Natural killer cell (primary cell): ENCODE results near the gene MTOR. TPM values are rescaled to one million over a fixed set of nuclear protein-coding genes. Genes with fewer than 3 reads are reported as not detected.
"Not testable (repeated sequence)": the region's sequence is repeated elsewhere in the genome, so short reads cannot be mapped to it uniquely, and the experiment has no call there.

Source experiments
- ATAC-seq, 3 donors: fragments of 150-1000 bp in 2 of 3; fragments of 200-7000 bp in 1 of 3; cut with Tn5 transposase; 1 replicate in 1 of 3; 2 replicates in 2 of 3; pipeline ENCODE4 v1.10.0; 2021; ENCODE audit warnings: mild to moderate bottlenecking in 2 of 3, moderate library complexity in 2 of 3
- DNase-seq, 2 donors: peaks; one replicate each; pipeline versions ENCODE4 v3.0.0 to v3.0.0-alpha.2; 2013 to 2021; ENCODE audit warnings: mixed read lengths in 1 of 2
- H3K27ac ChIP-seq: one replicate; pipeline ENCODE4 v1.5.1; 2013; ENCODE audit warnings: mild to moderate bottlenecking, low read length
- H3K27me3 ChIP-seq: one replicate; pipeline ENCODE4 v1.6.1; 2013; ENCODE audit warnings: low read length; ENCODE audit not compliant: control insufficient read depth, insufficient read depth
- H3K36me3 ChIP-seq: one replicate; pipeline ENCODE4 v1.6.1; 2013; ENCODE audit warnings: low read length; ENCODE audit not compliant: control insufficient read depth, insufficient read depth
- H3K4me1 ChIP-seq: one replicate; pipeline ENCODE4 v1.6.1; 2013; ENCODE audit warnings: low read length; ENCODE audit not compliant: control insufficient read depth, insufficient read depth
- H3K4me3 ChIP-seq: one replicate; pipeline ENCODE4 v1.5.1; 2013; ENCODE audit warnings: low read length
- H3K9me3 ChIP-seq: one replicate; pipeline ENCODE4 v1.6.1; 2013; ENCODE audit warnings: low read length; ENCODE audit not compliant: control insufficient read depth, insufficient read depth
- H3K27ac Mint-ChIP-seq, 2 donors: one replicate each; pipeline ENCODE4 v1.8.0; 2022; ENCODE audit warnings: mild to moderate bottlenecking in 2 of 2, mixed read lengths in 2 of 2, moderate library complexity in 1 of 2
- H3K27me3 Mint-ChIP-seq, 2 donors: one replicate each; pipeline ENCODE4 v1.8.0; 2022; ENCODE audit warnings: low read depth in 2 of 2, mixed read lengths in 2 of 2
- H3K36me3 Mint-ChIP-seq: one replicate; pipeline ENCODE4 v1.8.0; 2022; ENCODE audit warnings: mixed read lengths
- H3K4me1 Mint-ChIP-seq, 2 donors: one replicate each; pipeline ENCODE4 v1.8.0; 2022; ENCODE audit warnings: mixed read lengths in 2 of 2
- H3K4me3 Mint-ChIP-seq: one replicate; pipeline ENCODE4 v1.8.0; 2022; ENCODE audit warnings: mild to moderate bottlenecking, moderate library complexity, mixed read lengths
- H3K9me3 Mint-ChIP-seq, 2 donors: one replicate each; pipeline ENCODE4 v1.8.0; 2022; ENCODE audit warnings: mixed read lengths in 2 of 2
- WGBS: methylation state at CpG from one replicate; pipeline ENCODE4 v1.1.7; 2013; ENCODE audit warnings: missing lambda C conversion rate; ENCODE audit not compliant: insufficient coverage; 5-methylcytosine and 5-hydroxymethylcytosine counted together
- intact Hi-C: fragments of 100-400 bp; cut with micrococcal nuclease; formaldehyde crosslinking; loops from one replicate; pipeline ENCODE4 v1.14.2; 2022
- total RNA-seq, 4 donors: library from RNA; stranded (reverse); fragments of 120-200 nt in 1 of 4; gene quantifications; one replicate each; pipeline versions ENCODE4 v1.2.3 to v1.2.4, GENCODE V29; 2013 to 2022
- TF ChIP-seq, protein P1 (sequence below): fragments of 200-600 bp; IDR thresholded peaks from one replicate; pipeline ENCODE4 v1.8.0; 2022; ENCODE audit warnings: antibody characterized with exemption

Gene MTOR
- total RNA-seq, 3 donors from 2014 or later (not counting 1 experiment from before 2014, with no cell fraction given), result 42.7 to 54.6 (median 43.7) TPM

DNA sequence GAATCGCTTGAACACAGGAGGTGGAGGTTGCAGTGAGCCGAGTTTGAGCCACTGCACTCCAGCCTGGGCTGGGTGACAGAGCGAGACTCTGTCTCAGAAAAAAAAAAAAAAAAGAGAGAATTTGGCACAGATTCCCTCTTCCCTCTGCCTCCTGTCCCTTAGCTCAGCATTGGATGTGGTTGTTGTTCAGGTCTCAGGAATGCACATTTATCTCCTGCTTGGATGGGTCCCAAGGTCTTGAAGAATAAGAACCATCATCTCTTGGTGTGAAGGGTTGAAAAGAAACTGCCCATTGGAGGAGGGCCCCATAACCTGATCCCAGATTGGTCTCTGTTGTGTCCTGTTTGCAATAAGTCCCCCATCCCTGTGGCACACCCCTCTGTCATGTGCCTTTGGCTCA lies 45.5 kb upstream of the MTOR start:
- Mint-ChIP-seq H3K4me1 (peaks cover 7 to 9% of the 10 kb centered on the region in 2 donors), H3K27ac (no peak overlapping the region), H3K4me3 (no peak overlapping the region), H3K27me3 (peaks cover 0 to 2% of the 10 kb centered on the region in 2 donors), H3K9me3 (no peaks in the 10 kb centered on the region), H3K36me3 (no peaks in the 10 kb centered on the region)
- ATAC-seq (no peak), DNase-seq (no peak)
- no peaks in the 10 kb centered on the region for H3K36me3 ChIP-seq
- no peak overlapping the region for H3K4me3 ChIP-seq
- H3K27ac ChIP-seq, result no peak overlapping the region
- no peaks in the 10 kb centered on the region for H3K27me3 ChIP-seq
- WGBS, result 100% methylated on average over 2 of the region's 3 CpGs
- intact Hi-C loops, result no loop called here
- H3K9me3 ChIP-seq, result no peaks in the 10 kb centered on the region
- peaks cover 5% of the 10 kb centered on the region for H3K4me1 ChIP-seq
- TF ChIP-seq, protein P1, sequence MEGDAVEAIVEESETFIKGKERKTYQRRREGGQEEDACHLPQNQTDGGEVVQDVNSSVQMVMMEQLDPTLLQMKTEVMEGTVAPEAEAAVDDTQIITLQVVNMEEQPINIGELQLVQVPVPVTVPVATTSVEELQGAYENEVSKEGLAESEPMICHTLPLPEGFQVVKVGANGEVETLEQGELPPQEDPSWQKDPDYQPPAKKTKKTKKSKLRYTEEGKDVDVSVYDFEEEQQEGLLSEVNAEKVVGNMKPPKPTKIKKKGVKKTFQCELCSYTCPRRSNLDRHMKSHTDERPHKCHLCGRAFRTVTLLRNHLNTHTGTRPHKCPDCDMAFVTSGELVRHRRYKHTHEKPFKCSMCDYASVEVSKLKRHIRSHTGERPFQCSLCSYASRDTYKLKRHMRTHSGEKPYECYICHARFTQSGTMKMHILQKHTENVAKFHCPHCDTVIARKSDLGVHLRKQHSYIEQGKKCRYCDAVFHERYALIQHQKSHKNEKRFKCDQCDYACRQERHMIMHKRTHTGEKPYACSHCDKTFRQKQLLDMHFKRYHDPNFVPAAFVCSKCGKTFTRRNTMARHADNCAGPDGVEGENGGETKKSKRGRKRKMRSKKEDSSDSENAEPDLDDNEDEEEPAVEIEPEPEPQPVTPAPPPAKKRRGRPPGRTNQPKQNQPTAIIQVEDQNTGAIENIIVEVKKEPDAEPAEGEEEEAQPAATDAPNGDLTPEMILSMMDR, result no peak

DNA sequence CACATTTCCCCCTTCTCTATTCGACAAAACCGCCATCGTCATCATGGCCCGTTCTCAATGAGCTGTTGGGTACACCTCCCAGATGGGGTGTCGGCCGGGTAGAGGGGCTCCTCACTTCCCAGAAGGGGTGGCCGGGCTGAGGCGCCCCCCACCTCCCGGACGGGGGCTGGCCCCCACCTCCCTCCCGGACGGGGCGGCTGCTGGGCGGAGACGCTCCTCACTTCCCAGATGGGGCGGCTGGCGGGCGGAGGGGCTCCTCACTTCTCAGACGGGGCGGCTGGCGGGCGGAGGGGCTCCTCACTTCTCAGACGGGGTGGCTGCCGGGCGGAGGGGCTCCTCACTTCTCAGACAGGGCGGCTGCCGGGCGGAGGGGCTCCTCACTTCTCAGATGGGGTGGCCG lies 43.2 kb upstream of the MTOR start:
- H3K9me3 Mint-ChIP-seq, H3K27ac Mint-ChIP-seq, H3K4me1 Mint-ChIP-seq, H3K36me3 Mint-ChIP-seq, H3K27ac ChIP-seq, DNase-seq, intact Hi-C loops, H3K36me3 ChIP-seq, H3K4me1 ChIP-seq, H3K4me3 ChIP-seq, H3K4me3 Mint-ChIP-seq, H3K27me3 ChIP-seq, H3K9me3 ChIP-seq, ATAC-seq, H3K27me3 Mint-ChIP-seq: not testable (repeated sequence)
- 91% methylated on average over 22 of the region's 29 CpGs for WGBS

DNA sequence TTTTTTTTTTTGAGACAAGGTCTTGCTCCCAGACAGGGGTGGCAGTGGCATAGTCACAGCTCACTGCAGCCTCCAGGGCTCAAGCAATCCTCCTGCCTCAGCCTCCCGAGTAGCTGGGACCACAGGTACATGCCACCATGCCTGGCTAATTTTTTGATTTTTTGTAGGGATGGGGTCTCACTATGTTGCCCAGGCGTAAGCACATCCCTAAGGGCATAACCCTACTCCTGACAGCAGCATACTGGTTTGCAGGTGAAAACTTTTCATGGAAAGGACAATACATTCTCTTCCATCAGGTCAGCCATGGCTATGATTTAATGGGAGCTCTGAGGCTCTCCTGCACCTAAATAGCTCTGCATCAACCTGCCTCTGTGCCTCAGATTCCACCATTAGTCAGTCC lies 40.0 kb upstream of the MTOR start:
- H3K9me3 Mint-ChIP-seq, result no peaks in the 10 kb centered on the region
- WGBS, result 81% methylated on average over 2 of the region's 2 CpGs
- H3K4me3 Mint-ChIP-seq, result no peak overlapping the region
- DNase-seq, result no peak
- intact Hi-C loops, result no loop called here
- Histone ChIP-seq H3K4me3 (no peak overlapping the region), H3K27me3 (no peaks in the 10 kb centered on the region), H3K9me3 (no peaks in the 10 kb centered on the region), H3K27ac (no peak overlapping the region), H3K36me3 (no peaks in the 10 kb centered on the region), H3K4me1 (no peaks in the 10 kb centered on the region)
- H3K27ac Mint-ChIP-seq, result no peak overlapping the region
- no peaks in the 10 kb centered on the region for H3K27me3 Mint-ChIP-seq
- no peak for ATAC-seq
- no peaks in the 10 kb centered on the region for H3K4me1 Mint-ChIP-seq
- H3K36me3 Mint-ChIP-seq, result no peaks in the 10 kb centered on the region
- TF ChIP-seq, protein P1, result no peak

DNA sequence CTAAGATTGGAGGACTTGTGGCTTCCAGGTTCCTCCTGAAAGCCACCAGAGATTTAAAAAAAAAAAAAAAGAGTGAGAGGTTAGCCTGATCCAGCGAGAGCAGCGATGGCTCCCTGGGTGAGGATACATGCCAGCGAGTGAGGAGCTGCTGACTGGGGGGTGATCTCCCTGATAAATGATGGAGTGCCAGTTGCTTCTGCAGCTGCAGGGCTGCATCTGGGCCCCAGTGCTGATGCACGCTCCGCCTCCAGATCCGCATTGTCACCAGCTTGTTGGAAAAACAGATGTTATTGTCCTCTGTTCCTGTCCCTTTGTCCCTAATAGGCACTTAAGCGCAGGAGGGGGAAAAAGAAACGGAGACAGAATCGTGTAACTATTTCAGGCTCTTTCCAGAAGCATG lies 39.2 kb upstream of the MTOR start:
- Histone ChIP-seq H3K9me3 (no peaks in the 10 kb centered on the region), H3K36me3 (no peaks in the 10 kb centered on the region), H3K4me1 (no peaks in the 10 kb centered on the region), H3K27ac (no peak overlapping the region), H3K27me3 (no peaks in the 10 kb centered on the region), H3K4me3 (no peak overlapping the region)
- no peak overlapping the region for H3K4me3 Mint-ChIP-seq
- H3K4me1 Mint-ChIP-seq, result no peaks in the 10 kb centered on the region
- no peak for DNase-seq
- WGBS, result 87% methylated on average over 9 of the region's 9 CpGs
- H3K27ac Mint-ChIP-seq, result no peak overlapping the region
- no peak for ATAC-seq
- no peaks in the 10 kb centered on the region for H3K36me3 Mint-ChIP-seq
- no peaks in the 10 kb centered on the region for H3K9me3 Mint-ChIP-seq
- intact Hi-C loops, result no loop called here
- H3K27me3 Mint-ChIP-seq, result no peaks in the 10 kb centered on the region
- TF ChIP-seq, protein P1, result no peak
